Measurements from ENCODE around the gene TLK1. TPM values are rescaled to one million over a fixed set of nuclear protein-coding genes. Genes with fewer than 3 reads are reported as not detected.

Gene TLK1
- total and polyA plus RNA-seq, 2 donors (not counting 1 experiment from before 2014, with no cell fraction given), result 23.5 to 29.9 TPM

GRCh38 chr2:171036532-171036931, 124.2 kb downstream of the TLK1 start:
- H3K79me2 ChIP-seq (ENCODE audit: control insufficient read depth, insufficient read depth, low read length), result no peaks in the 10 kb centered on the region
- H3K27me3 ChIP-seq (ENCODE audit: control insufficient read depth, insufficient read depth, low read length), result no peaks in the 10 kb centered on the region
- no peaks in the 10 kb centered on the region for H3K4me1 ChIP-seq (ENCODE audit: control insufficient read depth, extremely low read depth, insufficient read depth, low read length)
- H4K20me1 ChIP-seq (ENCODE audit: control insufficient read depth, extremely low read depth, insufficient read depth, low read length), result no peaks in the 10 kb centered on the region
- H3K9me3 ChIP-seq (ENCODE audit: control insufficient read depth, insufficient read depth, low read depth, low read length), result no peaks in the 10 kb centered on the region
- no peak overlapping the region for H3K4me2 ChIP-seq (ENCODE audit: extremely low read depth, insufficient read depth, low read length)
- no peak overlapping the region for H3K4me3 ChIP-seq (replicated peaks in 1 of 4; ENCODE audit: control extremely low read depth in 1 of 4, insufficient read depth in 1 of 4, low read depth in 3 of 4, low read length in 4 of 4)
- H2AFZ ChIP-seq (ENCODE audit: low read length), result no peak overlapping the region
- H3K27ac ChIP-seq (ENCODE audit: insufficient read depth, low read length), result no peak overlapping the region
- no peak overlapping the region for H3K9ac ChIP-seq (ENCODE audit: insufficient read depth, low read length)
- no peaks in the 10 kb centered on the region for H3K36me3 ChIP-seq (ENCODE audit: control insufficient read depth, insufficient read depth, low read length)
- no peak for DNase-seq (ENCODE audit: low read depth in 2 of 2)
- TF ChIP-seq, protein P1, sequence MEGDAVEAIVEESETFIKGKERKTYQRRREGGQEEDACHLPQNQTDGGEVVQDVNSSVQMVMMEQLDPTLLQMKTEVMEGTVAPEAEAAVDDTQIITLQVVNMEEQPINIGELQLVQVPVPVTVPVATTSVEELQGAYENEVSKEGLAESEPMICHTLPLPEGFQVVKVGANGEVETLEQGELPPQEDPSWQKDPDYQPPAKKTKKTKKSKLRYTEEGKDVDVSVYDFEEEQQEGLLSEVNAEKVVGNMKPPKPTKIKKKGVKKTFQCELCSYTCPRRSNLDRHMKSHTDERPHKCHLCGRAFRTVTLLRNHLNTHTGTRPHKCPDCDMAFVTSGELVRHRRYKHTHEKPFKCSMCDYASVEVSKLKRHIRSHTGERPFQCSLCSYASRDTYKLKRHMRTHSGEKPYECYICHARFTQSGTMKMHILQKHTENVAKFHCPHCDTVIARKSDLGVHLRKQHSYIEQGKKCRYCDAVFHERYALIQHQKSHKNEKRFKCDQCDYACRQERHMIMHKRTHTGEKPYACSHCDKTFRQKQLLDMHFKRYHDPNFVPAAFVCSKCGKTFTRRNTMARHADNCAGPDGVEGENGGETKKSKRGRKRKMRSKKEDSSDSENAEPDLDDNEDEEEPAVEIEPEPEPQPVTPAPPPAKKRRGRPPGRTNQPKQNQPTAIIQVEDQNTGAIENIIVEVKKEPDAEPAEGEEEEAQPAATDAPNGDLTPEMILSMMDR (conservative IDR thresholded peaks at IDR 0.05 in 1 of 2, IDR thresholded peaks at IDR 0.05 in 1 of 2; ENCODE audit: low read depth in 1 of 2, low read length in 2 of 2), result no peak
- no peak for TF ChIP-seq EZH2 (IDR thresholded peaks at IDR 0.05; ENCODE audit: low read length, missing control alignments)

DNA sequence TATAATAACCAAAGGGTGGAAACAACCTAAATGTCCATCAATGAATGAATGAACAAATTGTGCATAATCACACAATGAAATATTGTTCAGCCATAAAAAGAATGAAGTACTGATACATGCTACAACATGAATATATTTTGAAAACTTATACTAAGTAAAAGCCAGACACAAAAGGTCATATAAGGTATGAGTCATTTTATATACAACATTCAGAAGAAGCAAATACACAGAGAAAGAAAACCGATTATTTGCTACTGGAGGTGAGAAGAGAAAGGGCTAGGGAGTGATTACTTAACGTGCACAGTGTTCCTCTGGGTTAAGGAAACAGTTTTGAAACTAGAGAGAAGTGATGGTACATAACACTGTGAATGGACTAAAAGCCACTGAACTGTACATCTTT, 126.4 kb downstream of the TLK1 start:
- Histone ChIP-seq H2AFZ (ENCODE audit: low read length) (no peak overlapping the region), H3K27me3 (ENCODE audit: control insufficient read depth, insufficient read depth, low read length) (no peaks in the 10 kb centered on the region)

GRCh38 chr2:171025214-171025613, 135.5 kb downstream of the TLK1 start:
- Histone ChIP-seq H3K9me3 (ENCODE audit: control insufficient read depth, insufficient read depth, low read depth, low read length) (no peaks in the 10 kb centered on the region), H3K27me3 (ENCODE audit: control insufficient read depth, insufficient read depth, low read length) (no peaks in the 10 kb centered on the region), H3K27ac (ENCODE audit: insufficient read depth, low read length) (no peak overlapping the region), H3K4me3 (replicated peaks in 1 of 4; ENCODE audit: control extremely low read depth in 1 of 4, insufficient read depth in 1 of 4, low read depth in 3 of 4, low read length in 4 of 4) (no peak overlapping the region), H3K36me3 (ENCODE audit: control insufficient read depth, insufficient read depth, low read length) (no peaks in the 10 kb centered on the region), H3K79me2 (ENCODE audit: control insufficient read depth, insufficient read depth, low read length) (no peaks in the 10 kb centered on the region), H3K4me1 (ENCODE audit: control insufficient read depth, extremely low read depth, insufficient read depth, low read length) (peaks cover 2% of the 10 kb centered on the region), H4K20me1 (ENCODE audit: control insufficient read depth, extremely low read depth, insufficient read depth, low read length) (no peaks in the 10 kb centered on the region), H3K4me2 (ENCODE audit: extremely low read depth, insufficient read depth, low read length) (no peak overlapping the region), H3K9ac (ENCODE audit: insufficient read depth, low read length) (no peak overlapping the region), H2AFZ (ENCODE audit: low read length) (no peak overlapping the region)
- no peak for DNase-seq (ENCODE audit: low read depth in 2 of 2)
- no peak for TF ChIP-seq EZH2 (IDR thresholded peaks at IDR 0.05; ENCODE audit: low read length, missing control alignments)
- TF ChIP-seq, protein P1 (conservative IDR thresholded peaks at IDR 0.05 in 1 of 2, IDR thresholded peaks at IDR 0.05 in 1 of 2; ENCODE audit: low read depth in 1 of 2, low read length in 2 of 2), result no peak

More for the DNA sequence above, 126.4 kb downstream of the TLK1 start:
- H3K9ac ChIP-seq (ENCODE audit: insufficient read depth, low read length), result no peak overlapping the region
- H3K27ac ChIP-seq (ENCODE audit: insufficient read depth, low read length), result no peak overlapping the region
- no peak overlapping the region for H3K4me3 ChIP-seq (replicated peaks in 1 of 4; ENCODE audit: control extremely low read depth in 1 of 4, insufficient read depth in 1 of 4, low read depth in 3 of 4, low read length in 4 of 4)
- TF ChIP-seq, protein P1 (conservative IDR thresholded peaks at IDR 0.05 in 1 of 2, IDR thresholded peaks at IDR 0.05 in 1 of 2; ENCODE audit: low read depth in 1 of 2, low read length in 2 of 2), result no peak
- no peaks in the 10 kb centered on the region for H4K20me1 ChIP-seq (ENCODE audit: control insufficient read depth, extremely low read depth, insufficient read depth, low read length)
- no peak overlapping the region for H3K4me2 ChIP-seq (ENCODE audit: extremely low read depth, insufficient read depth, low read length)
- H3K79me2 ChIP-seq (ENCODE audit: control insufficient read depth, insufficient read depth, low read length), result no peaks in the 10 kb centered on the region
- peak in 1 of 2 donors; percentile 28 for DNase-seq (ENCODE audit: low read depth in 2 of 2)
- no peaks in the 10 kb centered on the region for H3K4me1 ChIP-seq (ENCODE audit: control insufficient read depth, extremely low read depth, insufficient read depth, low read length)
- H3K9me3 ChIP-seq (ENCODE audit: control insufficient read depth, insufficient read depth, low read depth, low read length), result no peaks in the 10 kb centered on the region
- H3K36me3 ChIP-seq (ENCODE audit: control insufficient read depth, insufficient read depth, low read length), result no peaks in the 10 kb centered on the region

All from fibroblast of lung (primary cell).